HG02678 (cell line): ENCODE measurements around the gene PLCH1.

Experiments used
- ATAC-seq: cut with Tn5 transposase; IDR thresholded peaks from one replicate; pipeline ENCODE4 v1.9.1; 2021; ENCODE audit warnings: mild to moderate bottlenecking, moderate library complexity; ENCODE audit not compliant: unreplicated experiment

Gene PLCH1

DNA sequence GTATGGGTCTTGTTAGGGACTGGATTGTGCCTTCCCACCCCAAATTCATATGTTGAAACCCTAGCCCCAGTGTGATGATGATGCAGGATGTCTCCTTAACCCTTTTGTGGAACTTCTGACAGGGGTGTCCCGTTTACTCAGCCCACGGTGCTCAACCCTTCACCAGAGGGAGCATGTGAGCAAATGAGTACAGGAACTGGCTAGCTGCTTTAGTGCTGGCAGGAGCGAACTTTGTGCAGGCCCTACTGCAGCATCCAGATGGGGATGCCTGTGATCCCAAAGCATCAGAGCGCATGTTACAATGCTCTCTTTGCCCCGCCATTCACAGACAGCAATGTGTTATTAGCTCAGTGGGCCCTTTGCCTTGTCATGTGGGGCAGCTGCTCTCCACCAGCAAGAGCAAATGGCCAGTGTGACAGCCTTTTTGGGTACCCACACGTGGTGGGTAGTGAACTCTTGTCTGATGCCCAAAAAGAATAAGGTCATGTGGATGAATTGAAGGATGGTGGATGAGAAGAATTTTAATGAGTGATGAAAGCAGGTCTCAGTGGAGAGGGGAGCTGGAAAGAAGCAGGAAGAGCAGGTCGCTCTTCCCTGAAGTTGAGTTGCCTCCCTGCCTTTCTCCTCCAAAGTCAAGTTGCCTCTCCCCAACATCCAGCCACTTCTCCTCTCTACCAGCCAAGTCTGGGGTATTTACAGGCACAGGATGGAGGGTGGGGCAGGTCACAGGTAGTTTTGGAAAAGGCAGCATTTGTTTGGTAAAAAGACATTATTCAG, 388.1 kb downstream of the PLCH1 start:
- no peak for ATAC-seq

DNA sequence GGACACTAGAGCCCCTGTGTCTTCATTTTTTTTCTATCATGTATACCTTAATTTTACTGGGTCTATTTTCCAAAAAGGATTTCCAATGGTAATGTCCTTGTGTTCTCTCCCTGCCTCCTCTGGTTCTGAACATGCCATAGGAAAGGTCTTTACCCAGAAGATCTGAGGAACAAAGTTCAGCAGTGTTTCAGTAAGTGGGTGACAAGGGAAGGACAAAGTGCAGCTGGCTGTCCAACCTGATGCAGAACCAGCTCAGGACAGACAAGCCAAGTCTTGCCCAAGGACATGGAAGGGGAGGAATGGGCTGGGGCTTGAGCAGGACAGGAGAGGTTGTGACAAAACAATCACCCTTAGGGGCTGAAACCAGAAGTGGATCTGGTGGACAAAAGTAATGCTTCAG, 390.2 kb downstream of the PLCH1 start:
- no peak for ATAC-seq

DNA sequence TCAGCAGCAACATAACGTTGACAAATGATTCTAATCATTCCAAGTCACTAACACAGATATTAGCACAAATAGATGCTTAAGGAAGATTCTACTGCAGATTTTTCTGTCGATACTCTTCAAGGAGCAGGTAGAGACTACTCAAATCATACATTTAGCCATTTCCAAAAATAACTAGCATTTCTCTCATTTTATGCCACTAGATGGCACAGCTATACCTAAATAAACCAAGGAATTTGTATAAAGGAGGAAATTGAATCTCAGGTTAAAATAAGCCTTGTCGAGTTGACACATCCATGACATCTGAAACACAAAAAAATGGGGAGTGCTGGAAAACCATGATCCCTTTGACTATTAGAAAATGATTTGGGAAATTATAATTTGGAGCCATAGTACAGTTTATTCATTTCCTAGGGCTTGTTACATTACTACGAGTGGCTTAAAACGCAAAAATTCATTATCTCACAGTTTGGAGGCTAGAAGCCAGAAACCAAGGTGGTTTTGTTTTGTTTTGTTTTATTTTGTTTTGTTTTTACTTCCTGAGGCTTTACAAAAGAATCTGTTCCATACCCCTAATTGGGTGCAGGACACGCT, 391.9 kb downstream of the PLCH1 start:
- no peak for ATAC-seq

DNA sequence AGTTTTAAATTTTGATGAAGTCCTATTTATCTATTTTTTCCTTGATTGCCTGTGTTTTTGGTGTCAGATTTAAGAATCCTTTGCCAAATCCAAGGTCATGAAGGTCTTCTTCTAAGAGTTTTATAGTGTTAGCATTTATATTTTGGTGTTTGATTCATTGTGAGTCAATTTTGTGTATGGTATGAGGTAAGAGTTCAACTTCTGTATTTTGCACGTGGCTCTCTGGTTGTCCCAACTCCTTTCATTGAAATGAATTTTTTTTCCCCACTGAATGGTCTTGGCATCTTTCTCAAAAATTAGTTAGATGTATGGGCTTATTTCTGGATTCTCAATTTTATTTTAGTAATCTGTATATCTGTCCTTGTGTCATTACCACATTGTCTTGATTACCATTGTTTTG, 394.3 kb downstream of the PLCH1 start:
- no peak for ATAC-seq

DNA sequence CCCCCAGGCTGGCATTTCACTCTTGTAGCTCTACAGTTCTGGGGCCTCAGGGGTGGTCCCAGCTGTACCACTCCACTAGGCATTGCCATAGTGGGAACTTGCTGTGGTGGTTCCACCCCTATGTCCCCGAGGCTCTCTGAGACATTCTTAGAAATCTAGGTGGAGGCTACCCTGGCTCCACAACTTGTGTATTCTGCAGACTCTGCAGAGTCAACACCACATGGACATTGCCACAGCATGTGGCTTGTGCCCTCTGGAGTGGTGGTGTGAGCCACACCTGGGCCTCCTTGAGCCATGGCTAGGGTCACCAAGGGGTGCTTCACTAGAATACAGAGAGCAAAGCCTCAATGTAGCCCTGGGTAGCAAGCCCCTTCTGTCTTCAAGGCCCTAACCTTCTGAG, 397.0 kb downstream of the PLCH1 start:
- ATAC-seq: no peak

DNA sequence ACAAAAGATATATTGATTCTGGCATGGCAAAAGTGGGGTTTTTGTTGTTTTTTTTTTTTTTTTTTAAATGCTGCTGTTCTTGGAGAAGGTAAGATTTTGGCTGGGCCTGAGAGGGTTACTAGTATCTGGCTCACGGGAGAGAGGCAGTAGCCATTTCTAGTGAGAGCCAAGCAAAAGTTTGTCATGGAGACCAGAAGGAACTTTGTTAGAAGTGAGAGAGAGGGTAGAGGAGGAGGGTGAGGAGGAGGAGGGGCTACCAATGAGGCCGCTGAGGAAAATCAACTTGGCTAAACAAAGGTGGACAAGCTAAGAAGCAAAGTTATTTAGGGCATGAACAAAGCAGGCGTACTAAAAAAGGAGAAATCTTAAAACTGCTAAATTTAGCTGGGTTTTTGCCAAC, 402.5 kb downstream of the PLCH1 start:
- ATAC-seq: no peak

DNA sequence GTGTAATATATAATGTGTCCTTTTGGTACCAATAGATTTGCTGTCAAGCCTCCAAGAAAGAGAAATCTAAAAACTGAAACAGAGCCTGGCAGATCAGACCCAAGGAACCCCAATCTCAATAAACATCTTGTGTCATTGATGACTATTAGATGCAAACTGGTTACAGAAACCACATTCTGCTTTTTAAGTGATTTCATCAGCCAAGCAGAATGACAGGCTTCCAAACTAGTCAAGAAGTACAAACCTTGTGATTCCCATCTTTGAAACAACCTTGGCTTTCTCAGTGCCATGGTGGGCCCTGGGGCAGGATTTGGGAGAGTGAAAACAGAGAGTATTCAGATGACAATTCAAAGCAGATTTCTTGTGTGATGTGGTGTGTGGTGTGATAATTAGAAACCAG, 405.8 kb downstream of the PLCH1 start:
- ATAC-seq: no peak

DNA sequence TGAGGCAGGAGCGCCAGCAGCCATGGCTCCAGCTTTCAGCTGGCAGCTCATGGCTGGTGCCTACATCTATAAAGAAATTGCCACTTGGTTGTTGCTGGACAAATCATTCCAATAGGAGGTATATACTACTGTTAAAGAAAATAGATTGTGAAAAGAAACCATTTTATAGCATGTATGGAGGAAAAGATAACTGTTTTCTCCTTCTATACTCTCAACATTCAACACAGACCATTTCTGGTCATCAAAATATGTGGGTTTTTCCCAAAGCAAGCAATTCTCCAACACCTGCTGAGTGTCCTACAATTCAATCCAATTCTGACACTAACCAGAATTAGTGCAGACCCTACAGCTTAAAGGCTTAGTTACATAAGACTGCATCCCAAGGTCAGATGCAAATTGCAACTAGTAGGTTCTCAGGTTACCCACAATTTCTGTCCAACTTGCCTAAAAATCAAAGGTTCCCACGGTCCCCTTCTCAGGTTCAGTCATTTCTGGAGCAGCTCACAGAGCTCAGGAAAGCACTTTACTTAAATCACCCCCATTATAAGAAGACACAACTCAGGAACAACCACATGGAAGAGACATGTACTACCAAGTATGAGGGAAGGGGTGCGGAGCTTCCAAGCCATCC, 409.0 kb downstream of the PLCH1 start:
- ATAC-seq: no peak

DNA sequence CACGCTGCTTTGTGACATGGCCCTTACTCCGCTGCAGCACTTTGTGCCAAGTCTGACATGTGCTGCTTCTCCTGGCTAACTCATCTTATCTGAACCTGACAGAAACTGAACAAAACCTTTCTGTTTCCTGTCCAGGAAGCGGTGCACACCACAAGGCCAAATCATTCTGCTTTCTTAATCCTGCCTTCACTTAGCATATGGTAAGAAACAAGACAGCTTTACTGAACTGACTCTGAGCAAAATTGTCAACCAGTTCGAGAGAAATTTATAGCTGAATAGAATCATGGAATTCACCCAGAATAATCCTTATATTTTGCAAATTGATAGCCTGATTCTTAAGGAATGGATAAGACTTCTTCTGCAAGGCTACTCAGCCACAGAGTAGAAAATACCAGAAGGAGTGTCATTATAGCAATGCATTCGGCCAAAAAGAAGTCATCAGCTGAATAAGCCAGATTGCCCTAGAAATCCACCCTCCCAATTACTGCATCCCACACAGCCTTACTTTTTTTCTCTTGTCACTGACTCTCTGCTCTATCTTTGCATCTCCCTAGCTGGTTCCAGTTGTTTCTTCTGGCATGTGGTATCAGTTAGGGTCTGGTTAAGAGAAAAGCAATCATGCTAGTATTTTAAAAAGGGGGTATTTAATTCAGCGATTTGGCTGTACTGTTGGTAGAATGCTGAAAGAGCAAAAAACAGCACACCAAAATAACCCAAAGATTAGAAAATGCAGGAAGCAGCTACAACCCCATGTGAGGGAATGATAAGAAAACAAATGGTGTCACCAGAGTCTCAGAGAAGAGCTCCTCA, 409.8 kb downstream of the PLCH1 start:
- ATAC-seq: peak; percentile 88

DNA sequence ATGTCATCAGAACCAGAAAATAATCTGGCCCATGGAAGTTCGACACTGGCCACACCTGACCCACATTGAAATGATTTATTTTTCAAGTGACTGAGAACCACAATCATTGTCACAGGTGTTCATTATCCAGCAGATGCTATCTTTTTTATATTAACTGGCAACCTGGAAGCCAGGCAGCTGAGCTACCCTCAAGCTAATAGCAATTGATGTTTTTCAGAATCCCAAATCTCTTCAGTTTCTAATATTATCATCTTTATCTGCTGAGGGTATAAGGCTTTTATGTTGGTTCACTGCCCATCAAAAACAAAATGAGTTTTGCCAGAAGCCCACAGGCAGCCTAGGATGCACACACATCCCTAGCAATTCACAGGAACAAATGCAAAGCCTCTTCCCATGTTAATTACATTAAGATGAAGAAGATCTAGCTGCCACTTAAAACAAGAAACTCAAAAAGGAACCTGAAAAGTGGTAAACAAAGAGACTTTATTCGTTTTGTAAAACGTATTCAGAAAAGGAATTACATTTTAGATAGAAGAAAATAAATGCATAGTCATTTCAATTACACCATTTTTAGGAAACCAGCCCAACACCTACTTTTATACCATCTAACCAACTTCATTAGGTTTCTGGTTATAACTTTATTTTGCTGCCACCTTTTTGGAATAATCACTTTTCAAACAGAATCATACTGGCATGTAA, 410.5 kb downstream of the PLCH1 start:
- ATAC-seq: no peak

DNA sequence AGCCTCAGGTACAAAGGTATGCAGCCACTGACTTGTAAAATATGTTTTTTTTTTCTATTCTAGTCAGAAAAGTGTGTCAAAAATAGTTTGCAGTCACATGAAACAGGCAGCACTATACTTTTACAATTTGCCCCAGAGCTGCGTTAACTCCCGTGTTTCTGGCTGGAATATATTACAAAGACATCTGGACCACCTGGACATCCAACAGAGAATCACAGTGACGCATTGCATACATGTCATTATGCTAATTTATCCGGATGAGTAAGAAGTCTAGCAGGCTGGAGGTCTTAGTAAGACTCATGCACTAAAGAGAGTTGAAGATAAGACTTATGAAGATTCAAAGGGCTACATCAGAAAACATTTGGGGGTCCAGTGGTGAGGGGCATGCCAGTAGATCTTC, 412.2 kb downstream of the PLCH1 start:
- ATAC-seq: no peak

DNA sequence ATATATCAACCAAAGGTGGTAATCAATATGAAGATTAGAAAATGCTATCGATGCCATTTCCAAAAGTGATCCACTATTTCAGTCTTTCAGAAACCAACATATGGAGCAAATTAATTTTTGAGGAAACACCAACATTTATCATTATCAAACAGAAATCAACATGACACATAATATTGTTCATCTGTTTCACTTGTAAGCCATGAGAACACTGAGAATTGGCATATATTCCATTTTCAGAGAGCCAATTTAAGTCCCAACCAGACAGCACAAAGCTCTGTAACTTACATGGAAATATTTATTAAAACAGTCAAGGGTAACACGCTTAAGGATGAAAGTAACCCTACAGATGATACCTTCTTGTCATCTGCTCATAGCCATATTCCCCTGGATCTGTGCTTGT, 413.8 kb downstream of the PLCH1 start:
- ATAC-seq: no peak

DNA sequence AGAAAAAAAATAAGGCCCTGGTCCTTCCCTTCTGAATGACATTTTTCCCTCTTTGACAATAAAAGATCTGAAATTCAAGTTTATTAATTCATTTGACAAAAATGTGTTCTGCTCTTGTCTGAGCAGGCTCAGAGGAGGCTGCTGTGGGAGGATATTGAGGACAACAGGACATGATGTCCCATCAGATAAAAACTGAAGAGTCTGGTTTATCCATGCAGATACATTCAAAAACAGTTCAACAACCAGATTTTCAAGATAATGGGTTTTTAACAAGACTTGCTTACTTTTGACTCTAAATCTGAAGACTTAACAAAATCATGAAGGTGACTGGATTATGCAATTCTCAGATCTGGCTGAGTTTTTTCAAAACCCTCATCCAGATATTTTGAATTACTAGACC, 414.5 kb downstream of the PLCH1 start:
- ATAC-seq: no peak

DNA sequence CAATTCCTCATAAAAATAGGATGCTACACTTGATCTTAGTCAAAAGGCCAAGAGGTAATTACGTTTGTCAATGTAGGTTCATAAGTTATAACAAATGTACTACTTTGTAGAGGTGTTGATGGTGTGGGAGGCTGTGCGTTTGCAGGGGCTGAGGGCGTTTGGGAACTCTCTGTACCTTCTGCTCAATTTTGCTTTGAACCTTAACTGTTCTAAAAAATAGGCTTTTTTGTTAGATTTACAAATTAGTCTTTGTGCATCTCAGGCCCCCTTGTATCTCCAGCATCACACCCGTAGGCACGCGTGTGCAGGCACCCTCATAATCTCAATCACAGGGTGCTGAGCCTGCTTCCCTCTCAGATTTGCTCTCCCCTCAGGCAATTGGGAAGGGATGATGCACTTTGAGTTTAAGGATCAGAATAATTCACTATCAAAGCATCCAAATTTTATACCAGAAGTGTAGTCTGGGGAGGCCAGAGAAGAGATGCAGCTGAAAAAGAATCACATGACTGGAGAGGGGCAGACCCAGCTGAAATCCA, 415.3 kb downstream of the PLCH1 start:
- no peak for ATAC-seq

DNA sequence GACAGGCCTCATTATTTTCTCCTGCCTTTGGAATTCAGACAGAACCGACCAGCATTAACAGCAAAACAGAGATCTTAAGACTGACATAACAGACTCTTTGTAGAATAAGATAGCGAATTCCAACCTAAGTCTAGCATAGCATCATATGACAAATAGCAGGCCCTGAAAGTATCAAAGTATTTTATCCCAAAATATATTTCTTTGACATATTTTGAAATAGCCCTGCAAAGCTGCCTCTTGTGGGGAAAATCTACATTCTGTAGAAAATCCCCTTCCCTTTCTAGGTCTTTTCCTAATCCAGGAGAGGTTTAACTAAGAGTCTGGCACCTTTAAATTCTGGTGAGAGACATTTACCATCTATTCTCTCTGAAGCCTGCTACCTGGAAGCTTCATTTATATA, 417.0 kb downstream of the PLCH1 start:
- ATAC-seq: no peak

DNA sequence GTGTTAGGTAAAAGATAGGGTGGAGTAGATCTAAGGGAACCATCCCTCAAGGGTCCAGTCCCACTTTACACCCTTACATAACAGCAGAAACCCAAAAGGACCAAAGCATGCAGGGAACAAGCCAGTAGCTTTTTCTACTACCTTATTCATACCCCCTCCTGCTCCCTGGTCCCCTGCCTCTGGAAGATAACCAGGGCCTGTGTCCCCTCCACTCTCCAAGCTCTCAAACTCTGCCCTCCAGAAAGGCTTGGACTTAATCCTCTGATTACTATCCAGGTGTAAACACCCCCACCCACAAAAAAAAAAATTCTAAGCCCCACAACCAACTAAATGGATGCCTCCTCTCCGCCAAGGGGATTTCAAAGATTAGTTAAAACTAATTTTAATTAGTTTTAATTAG, 417.4 kb downstream of the PLCH1 start:
- ATAC-seq: no peak

DNA sequence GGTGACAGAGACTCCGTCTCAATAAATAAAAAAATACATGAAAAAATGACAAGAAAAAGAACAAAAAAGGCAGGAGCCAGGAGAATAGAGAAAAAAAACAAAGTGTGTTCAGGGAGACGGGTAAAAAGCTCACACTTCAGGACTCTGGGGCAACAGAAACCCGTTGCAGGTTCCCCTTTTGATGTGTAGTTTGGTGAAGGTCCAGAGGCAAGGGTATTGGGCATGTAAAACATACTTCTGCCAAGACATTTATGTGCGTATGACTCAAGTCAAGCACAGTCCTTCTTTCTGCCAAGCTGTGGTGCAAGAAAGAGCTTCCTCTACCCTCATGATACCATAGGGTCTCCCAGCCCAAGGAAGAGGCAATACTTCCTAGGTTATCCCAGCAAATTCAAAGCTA, 418.0 kb downstream of the PLCH1 start:
- ATAC-seq: no peak

DNA sequence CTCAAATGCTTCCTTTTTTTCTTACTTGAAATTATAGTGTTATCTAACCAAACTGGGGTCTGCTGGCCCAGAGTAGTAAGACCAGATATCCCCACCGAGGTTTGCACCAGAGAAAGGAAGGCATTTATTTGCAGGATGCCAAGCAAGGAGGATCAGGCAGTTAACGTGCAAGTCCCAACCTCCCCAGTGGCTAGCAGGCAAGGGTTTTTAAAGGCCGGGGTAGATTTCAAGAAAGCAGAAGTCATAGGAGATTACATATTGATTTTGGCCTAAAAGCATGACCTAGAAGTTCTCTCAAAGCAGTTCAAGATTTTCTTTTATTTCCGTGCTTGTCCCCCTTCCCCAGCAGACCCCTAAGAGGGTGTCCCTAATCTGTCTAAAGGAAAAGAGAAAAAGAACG, 418.6 kb downstream of the PLCH1 start:
- ATAC-seq: no peak
